Gastroesophageal sphincter (tissue), 4 donors: Measurements from ENCODE around the gene CNBP. TPM values are rescaled to one million over a fixed set of nuclear protein-coding genes. Genes with fewer than 3 reads are reported as not detected.
"Not testable (repeated sequence)": the region's sequence is repeated elsewhere in the genome, so short reads cannot be mapped to it uniquely, and the experiment has no call there.

Experiments used
- ATAC-seq: fragments of 150-250 bp; one replicate; pipeline ENCODE4 v1.9.1; 2016; ENCODE audit warnings: mild to moderate bottlenecking, moderate library complexity
- H3K27ac ChIP-seq, 4 donors: fragments of 200-600 bp; sonication (generic) in 3 of 4; 1 replicate in 3 of 4; 2 replicates in 1 of 4; pipeline ENCODE4 v1.5.1; 2016 to 2019
- H3K27me3 ChIP-seq: fragments of 200-600 bp; sonication (generic); one replicate; pipeline ENCODE4 v1.5.1; 2019
- H3K36me3 ChIP-seq, 2 donors: fragments of 200-600 bp; sonication (generic); one replicate each; pipeline ENCODE4 v1.5.1; 2019; ENCODE audit warnings: control low read depth in 1 of 2
- H3K4me1 ChIP-seq, 3 donors: fragments of 200-600 bp; sonication (generic); 1 replicate in 2 of 3; 2 replicates in 1 of 3; pipeline ENCODE4 v1.5.1; 2016 to 2019; ENCODE audit warnings: control low read depth in 2 of 3
- H3K4me3 ChIP-seq, 2 donors: fragments of 200-600 bp; sonication (generic); one replicate each; pipeline ENCODE4 v1.5.1; 2019; ENCODE audit warnings: mild to moderate bottlenecking in 1 of 2, moderate library complexity in 1 of 2
- H3K9me3 ChIP-seq, 3 donors: fragments of 200-600 bp; sonication (generic); one replicate each; pipeline ENCODE4 v1.5.1; 2017 to 2019; ENCODE audit warnings: control low read depth in 2 of 3
- EP300 ChIP-seq: sonication (generic); formaldehyde crosslinking; IDR thresholded peaks from one replicate; pipeline ENCODE4 v1.6.1; 2017; ENCODE audit warnings: antibody characterized with exemption, mild to moderate bottlenecking
- POLR2A ChIP-seq, 2 donors: fragments of 450-650 bp; IDR thresholded peaks; one replicate each; pipeline ENCODE4 v1.6.1; 2017; ENCODE audit warnings: antibody characterized with exemption in 2 of 2, mild to moderate bottlenecking in 2 of 2, moderate library complexity in 1 of 2
- POLR2AphosphoS5 ChIP-seq: sonication (generic); formaldehyde crosslinking; IDR thresholded peaks from one replicate; pipeline ENCODE4 v1.6.1; 2017; ENCODE audit warnings: antibody characterized with exemption
- WGBS, 2 donors: methylation state at CpG; one replicate each; pipeline ENCODE4 v1.1.5; 2018; ENCODE audit warnings: low coverage in 1 of 2; 5-methylcytosine and 5-hydroxymethylcytosine counted together
- total RNA-seq, 4 donors: library from RNA; depleted of rRNA; stranded (reverse); fragments of >200 nt; gene quantifications; one replicate each; pipeline ENCODE4 v1.1.0, GENCODE V29; 2016
- TF ChIP-seq, protein P1 (sequence below), 4 experiments: fragments of 200-600 bp in 2 of 4; fragments of 450-650 bp in 2 of 4; sonication (generic) in 1 of 4; IDR thresholded peaks; one replicate each; pipeline ENCODE4 v1.5.1; 2017 to 2019; ENCODE audit warnings: antibody characterized with exemption in 4 of 4, mild to moderate bottlenecking in 2 of 4, moderate library complexity in 2 of 4

The CNBP gene
- total RNA-seq, 4 donors from 2014 or later, result 420 to 667 (median 590) TPM

- H3K27ac ChIP-seq, result no peak overlapping the region
- H3K4me3 ChIP-seq, result no peak overlapping the region
- 74 to 76% methylated on average over 4 to 8 of the region's 8 CpGs for WGBS, 2 donors
- TF ChIP-seq POLR2A (IDR thresholded peaks at IDR 0.05) (no peak), POLR2AphosphoS5 (no peak), EP300 (no peak)
- TF ChIP-seq, protein P1, sequence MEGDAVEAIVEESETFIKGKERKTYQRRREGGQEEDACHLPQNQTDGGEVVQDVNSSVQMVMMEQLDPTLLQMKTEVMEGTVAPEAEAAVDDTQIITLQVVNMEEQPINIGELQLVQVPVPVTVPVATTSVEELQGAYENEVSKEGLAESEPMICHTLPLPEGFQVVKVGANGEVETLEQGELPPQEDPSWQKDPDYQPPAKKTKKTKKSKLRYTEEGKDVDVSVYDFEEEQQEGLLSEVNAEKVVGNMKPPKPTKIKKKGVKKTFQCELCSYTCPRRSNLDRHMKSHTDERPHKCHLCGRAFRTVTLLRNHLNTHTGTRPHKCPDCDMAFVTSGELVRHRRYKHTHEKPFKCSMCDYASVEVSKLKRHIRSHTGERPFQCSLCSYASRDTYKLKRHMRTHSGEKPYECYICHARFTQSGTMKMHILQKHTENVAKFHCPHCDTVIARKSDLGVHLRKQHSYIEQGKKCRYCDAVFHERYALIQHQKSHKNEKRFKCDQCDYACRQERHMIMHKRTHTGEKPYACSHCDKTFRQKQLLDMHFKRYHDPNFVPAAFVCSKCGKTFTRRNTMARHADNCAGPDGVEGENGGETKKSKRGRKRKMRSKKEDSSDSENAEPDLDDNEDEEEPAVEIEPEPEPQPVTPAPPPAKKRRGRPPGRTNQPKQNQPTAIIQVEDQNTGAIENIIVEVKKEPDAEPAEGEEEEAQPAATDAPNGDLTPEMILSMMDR (IDR thresholded peaks at IDR 0.05), result no peak
- H3K27me3 ChIP-seq, result no peaks in the 10 kb centered on the region
- peaks cover 0 to 29% (median 11%) of the 10 kb centered on the region in 3 donors for H3K4me1 ChIP-seq
- H3K36me3 ChIP-seq, result no peaks in the 10 kb centered on the region
- no peak for ATAC-seq
- H3K9me3 ChIP-seq, result no peaks in the 10 kb centered on the region
These were observed 15.7 kb upstream of the CNBP start for GRCh38 chr3:129199366-129199765.

GRCh38 chr3:129197321-129197720 is 13.6 kb upstream of the CNBP start:
- Histone ChIP-seq H3K4me1 (peaks cover 0 to 29% (median 11%) of the 10 kb centered on the region in 3 donors), H3K27ac (peak overlapping the region; percentile 79 to 83 (median 82)), H3K4me3 (no peak overlapping the region), H3K9me3 (no peaks in the 10 kb centered on the region), H3K36me3 (no peaks in the 10 kb centered on the region), H3K27me3 (no peaks in the 10 kb centered on the region)
- WGBS, 2 donors, result 71 to 100% methylated on average over 1 of the region's 1 CpG
- ATAC-seq, result no peak
- TF ChIP-seq, protein P1 (IDR thresholded peaks at IDR 0.05), result no peak
- no peak for TF ChIP-seq POLR2AphosphoS5
- no peak for TF ChIP-seq POLR2A (IDR thresholded peaks at IDR 0.05)
- TF ChIP-seq EP300, result no peak

DNA sequence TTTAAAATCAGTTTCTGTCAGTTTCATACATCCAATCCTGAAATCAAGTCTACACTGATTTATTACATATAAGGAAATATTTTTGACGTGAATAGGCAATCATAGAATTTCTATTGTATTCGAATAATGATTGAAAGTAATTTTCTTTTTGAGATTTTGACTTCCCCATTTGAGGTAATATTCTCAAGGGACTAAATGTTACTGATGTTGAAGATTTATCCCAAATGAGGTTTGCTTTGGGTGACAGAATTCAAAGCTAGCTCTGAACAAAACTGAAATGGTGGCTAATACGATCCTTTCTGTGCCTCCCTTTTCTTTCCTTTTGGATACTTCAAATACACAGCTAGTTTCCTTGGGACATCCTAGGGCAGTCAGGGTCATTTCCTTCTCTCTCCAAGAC is 12.9 kb upstream of the CNBP start:
- TF ChIP-seq EP300 (no peak), POLR2AphosphoS5 (no peak), POLR2A (IDR thresholded peaks at IDR 0.05) (no peak)
- TF ChIP-seq, protein P1 (IDR thresholded peaks at IDR 0.05), result no peak
- H3K36me3 ChIP-seq, result no peaks in the 10 kb centered on the region
- no peak for ATAC-seq
- WGBS, 2 donors, result 70 to 76% methylated on average over 3 of the region's 3 CpGs
- H3K27me3 ChIP-seq, result no peaks in the 10 kb centered on the region
- peaks cover 0 to 29% (median 11%) of the 10 kb centered on the region in 3 donors for H3K4me1 ChIP-seq
- H3K27ac ChIP-seq, result peak overlapping the region; percentile 79 to 83 (median 82)
- no peak overlapping the region for H3K4me3 ChIP-seq
- H3K9me3 ChIP-seq, result no peaks in the 10 kb centered on the region

GRCh38 chr3:129195731-129196256 is 12.1 kb upstream of the CNBP start:
- TF ChIP-seq, protein P1 (IDR thresholded peaks at IDR 0.05), result no peak
- peak; percentile 82 for TF ChIP-seq POLR2AphosphoS5
- peak; percentile 95 for ATAC-seq
- peaks cover 0 to 29% (median 11%) of the 10 kb centered on the region in 3 donors for H3K4me1 ChIP-seq
- WGBS, 2 donors, result 11 to 13% methylated on average over 6 of the region's 6 CpGs
- peak overlapping the region; percentile 79 to 83 (median 82) for H3K27ac ChIP-seq
- peak overlapping the region in 1 of 2 donors; percentile 15 for H3K4me3 ChIP-seq
- H3K27me3 ChIP-seq, result no peaks in the 10 kb centered on the region
- H3K9me3 ChIP-seq, result no peaks in the 10 kb centered on the region
- no peaks in the 10 kb centered on the region for H3K36me3 ChIP-seq

DNA sequence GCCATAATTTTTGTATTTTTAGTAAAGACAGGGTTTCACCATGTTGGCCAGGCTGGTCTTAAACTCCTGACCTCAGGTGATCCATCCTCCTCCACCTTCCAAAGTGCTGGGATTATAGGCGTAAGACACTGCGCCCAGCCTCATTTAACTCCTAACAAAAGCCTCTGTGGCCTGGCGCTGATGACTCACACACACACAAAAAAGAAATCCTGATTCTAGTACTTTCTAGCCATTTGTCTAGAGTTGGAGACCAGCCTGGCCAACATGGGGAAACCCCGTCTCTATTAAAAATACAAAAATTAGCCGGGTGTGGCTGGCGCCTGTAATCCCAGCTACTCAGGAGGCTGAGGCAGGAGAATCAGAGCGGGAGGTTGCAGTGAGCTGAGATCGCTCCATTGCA is 6.1 kb upstream of the CNBP start:
- H3K36me3 ChIP-seq, H3K9me3 ChIP-seq, ATAC-seq, H3K27me3 ChIP-seq, H3K27ac ChIP-seq, H3K4me3 ChIP-seq: not testable (repeated sequence)
- peaks cover 0 to 18% (median 2%) of the 10 kb centered on the region in 3 donors for H3K4me1 ChIP-seq
- 100% methylated on average over 2 to 6 of the region's 8 CpGs for WGBS, 2 donors
